Measurements from ENCODE around the gene SNTA1.
"Not testable (repeated sequence)": the region's sequence is repeated elsewhere in the genome, so short reads cannot be mapped to it uniquely, and the experiment has no call there.

The SNTA1 gene

GRCh38 chr20:33465481-33466302 lies 22.1 kb upstream of the SNTA1 start:
- DNase-seq, result no peak

- not testable (repeated sequence) for DNase-seq
Observed at GRCh38 chr20:33464759-33465158, 21.2 kb upstream of the SNTA1 start.

GRCh38 chr20:33463332-33464101 lies 20.0 kb upstream of the SNTA1 start:
- no peak for DNase-seq

GRCh38 chr20:33460711-33461110 lies 17.1 kb upstream of the SNTA1 start:
- DNase-seq, result no peak

- no peak for DNase-seq
Observed at GRCh38 chr20:33459599-33459998, 16.0 kb upstream of the SNTA1 start.

GRCh38 chr20:33456916-33457642 lies 13.5 kb upstream of the SNTA1 start:
- peak; percentile 50 to 94 for DNase-seq

- DNase-seq, result peak in 1 of 2 donors; percentile 5
Observed at GRCh38 chr20:33450867-33451266, 7.3 kb upstream of the SNTA1 start.

- DNase-seq, result no peak
Observed at GRCh38 chr20:33445881-33446625, 2.5 kb upstream of the SNTA1 start.

- DNase-seq, result no peak
Observed at GRCh38 chr20:33444797-33445560, 1.4 kb upstream of the SNTA1 start.

- no peak for DNase-seq
Observed at GRCh38 chr20:33443006-33443511, 504 bp downstream of the SNTA1 start.

- no peak for DNase-seq
Observed at GRCh38 chr20:33442136-33443005, 1.2 kb downstream of the SNTA1 start.

- DNase-seq, result no peak
Observed at GRCh38 chr20:33441142-33441955, 2.2 kb downstream of the SNTA1 start.

- DNase-seq, result not testable (repeated sequence)
Observed at GRCh38 chr20:33440562-33440961, 3.0 kb downstream of the SNTA1 start.

GRCh38 chr20:33438481-33438880 lies 5.1 kb downstream of the SNTA1 start:
- DNase-seq, result no peak

- no peak for DNase-seq
Observed at GRCh38 chr20:33437141-33437911, 6.2 kb downstream of the SNTA1 start.

- no peak for DNase-seq
Observed at GRCh38 chr20:33434434-33434833, 9.1 kb downstream of the SNTA1 start.

- DNase-seq, result no peak
Observed at GRCh38 chr20:33433465-33434234, 9.9 kb downstream of the SNTA1 start.

GRCh38 chr20:33431797-33432381 lies 11.7 kb downstream of the SNTA1 start:
- DNase-seq, result no peak
